Activated naive CD4-positive, alpha-beta T cell treated with anti-CD3 and anti-CD28 coated beads, Interleukin-2, amount 50 U/mL, for 24 hours (primary cell): Measurements from ENCODE around the gene SFTPB.
"Not testable (repeated sequence)": the region's sequence is repeated elsewhere in the genome, so short reads cannot be mapped to it uniquely, and the experiment has no call there.

Experiments
- H3K27ac Mint-ChIP-seq: one replicate; pipeline ENCODE4 v1.8.0; 2021; ENCODE audit warnings: mild to moderate bottlenecking, mixed read lengths
- H3K27me3 Mint-ChIP-seq: one replicate; pipeline ENCODE4 v1.8.0; 2021; ENCODE audit warnings: mixed read lengths
- H3K36me3 Mint-ChIP-seq: one replicate; pipeline ENCODE4 v1.8.0; 2021; ENCODE audit warnings: mixed read lengths
- H3K4me1 Mint-ChIP-seq: one replicate; pipeline ENCODE4 v1.8.0; 2021; ENCODE audit warnings: mixed read lengths
- H3K4me3 Mint-ChIP-seq: one replicate; pipeline ENCODE4 v1.8.0; 2021; ENCODE audit warnings: mild to moderate bottlenecking, mixed read lengths
- H3K9me3 Mint-ChIP-seq: one replicate; pipeline ENCODE4 v1.8.0; 2021; ENCODE audit warnings: mixed read lengths

SFTPB gene

DNA sequence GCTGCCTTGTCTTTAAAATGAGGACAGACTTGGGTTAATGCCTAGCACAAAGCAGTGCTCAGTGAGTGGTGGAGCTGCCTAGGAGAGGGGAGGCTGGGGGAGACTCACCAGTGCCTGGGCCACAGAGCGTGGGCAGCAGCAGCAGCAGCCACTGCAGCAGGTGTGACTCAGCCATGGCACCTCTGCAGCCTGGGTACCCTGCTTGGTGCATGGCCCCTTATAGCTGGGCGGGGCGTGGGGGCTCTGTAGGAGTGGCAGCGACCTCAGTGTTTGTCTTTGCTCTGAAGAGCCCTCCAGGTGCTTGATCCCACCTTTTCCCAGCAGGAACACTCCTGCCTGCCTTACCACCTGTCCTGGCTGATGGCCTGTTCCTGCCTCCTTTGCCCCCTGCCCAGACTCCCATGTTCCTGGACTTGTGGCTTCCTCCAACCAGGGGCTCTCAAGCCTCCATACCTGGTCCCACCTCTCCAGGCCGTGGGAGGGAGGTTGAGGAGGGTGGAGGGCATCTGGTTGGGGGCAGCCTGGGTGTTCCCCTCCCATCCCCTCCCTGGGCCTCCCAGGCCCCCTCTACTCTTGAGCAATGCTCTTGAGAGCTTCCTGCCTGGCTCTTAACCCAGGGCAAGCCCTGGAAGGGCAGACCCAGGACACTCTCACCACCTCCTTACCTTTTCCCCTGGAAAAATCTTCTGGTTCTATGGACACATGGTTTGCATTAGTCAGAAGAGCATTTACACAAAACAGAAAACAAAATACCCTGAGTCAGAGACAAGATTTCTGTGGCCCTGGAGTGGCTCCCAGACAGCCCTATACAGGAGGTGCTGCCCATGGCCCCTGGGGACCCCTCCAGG lies at the start of gene SFTPB:
Gene SFTPB, minus strand, starts transcription at position 191 of the 848 bp plus-strand sequence. Its CDS starts 16 bp downstream, at position 175.
- Mint-ChIP-seq H3K9me3 (no peaks in the 10 kb centered on the region), H3K4me1 (no peaks in the 10 kb centered on the region), H3K4me3 (no peak within 1 kb of the TSS), H3K27ac (no peak within 1 kb of the TSS), H3K36me3 (no peaks in the 10 kb centered on the region), H3K27me3 (no peaks in the 10 kb centered on the region)

DNA sequence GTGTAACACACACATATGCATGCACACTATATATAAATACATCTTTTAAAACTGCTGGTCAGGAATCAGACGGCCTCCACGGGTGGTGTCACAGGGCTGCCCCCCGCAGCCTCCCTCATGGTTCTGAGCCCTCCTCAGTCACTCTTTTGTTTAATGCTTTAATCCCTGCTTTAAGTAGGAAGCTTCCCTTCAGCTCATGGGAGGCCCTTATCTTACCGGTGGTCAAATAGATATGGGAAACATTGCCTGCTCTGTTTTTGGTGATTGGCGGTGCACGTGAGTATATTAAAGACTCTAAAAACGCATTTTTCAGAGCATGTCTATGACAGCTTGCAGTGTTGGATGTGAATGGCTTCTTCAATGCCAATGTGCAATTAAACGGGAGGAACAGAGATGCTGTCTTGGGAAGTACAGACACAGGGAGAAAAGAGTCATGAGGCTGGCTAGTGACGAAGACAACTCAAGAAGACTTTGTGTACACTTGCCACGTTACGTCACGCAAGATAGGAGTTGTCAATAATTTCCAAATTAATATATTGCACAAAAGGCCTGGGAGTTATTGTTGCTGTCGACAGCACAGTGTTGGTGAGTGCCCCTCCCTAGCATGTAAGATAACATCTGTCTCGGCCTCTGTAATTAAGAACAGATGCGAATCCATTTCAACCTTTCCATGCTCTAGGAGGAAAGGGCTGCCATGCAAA lies 49.5 kb upstream of the SFTPB start:
- H3K4me1 Mint-ChIP-seq = peaks cover 5% of the 10 kb centered on the region

DNA sequence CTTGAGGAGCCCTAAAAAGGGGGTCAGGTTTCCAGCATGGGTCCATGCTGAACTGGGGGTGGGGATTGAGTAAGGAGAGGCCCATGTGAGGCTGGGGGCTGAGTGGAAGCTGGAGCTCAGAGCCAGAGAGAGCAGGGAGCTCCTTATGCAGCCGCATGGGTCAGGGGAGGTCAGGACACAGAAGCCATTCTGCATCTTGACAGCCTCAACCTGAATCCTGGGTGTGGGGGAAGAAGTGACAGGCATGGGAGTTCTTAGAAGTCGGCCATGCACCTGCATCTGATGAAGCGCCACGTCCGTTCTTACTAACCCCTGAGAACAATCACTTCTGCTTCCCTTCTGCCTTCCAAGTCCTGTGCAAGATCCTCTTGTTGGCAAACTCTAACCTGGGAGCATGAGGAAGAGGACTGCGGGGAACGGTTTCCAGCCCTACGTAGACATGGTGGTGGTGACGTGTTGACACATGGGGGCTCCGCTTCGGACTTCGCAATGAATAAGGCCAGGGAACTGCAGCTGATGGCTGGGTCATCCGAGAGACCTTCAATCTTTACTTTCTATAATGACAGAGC lies 48.4 kb upstream of the SFTPB start:
- peaks cover 5% of the 10 kb centered on the region for H3K4me1 Mint-ChIP-seq
- no peak overlapping the region for H3K4me3 Mint-ChIP-seq
- H3K27ac Mint-ChIP-seq = no peak overlapping the region
- no peaks in the 10 kb centered on the region for H3K36me3 Mint-ChIP-seq
- H3K9me3 Mint-ChIP-seq = no peaks in the 10 kb centered on the region
- no peaks in the 10 kb centered on the region for H3K27me3 Mint-ChIP-seq

More for the DNA sequence above, 49.5 kb upstream of the SFTPB start:
- Mint-ChIP-seq H3K36me3 (no peaks in the 10 kb centered on the region), H3K9me3 (no peaks in the 10 kb centered on the region), H3K4me3 (no peak overlapping the region), H3K27me3 (no peaks in the 10 kb centered on the region), H3K27ac (no peak overlapping the region)

DNA sequence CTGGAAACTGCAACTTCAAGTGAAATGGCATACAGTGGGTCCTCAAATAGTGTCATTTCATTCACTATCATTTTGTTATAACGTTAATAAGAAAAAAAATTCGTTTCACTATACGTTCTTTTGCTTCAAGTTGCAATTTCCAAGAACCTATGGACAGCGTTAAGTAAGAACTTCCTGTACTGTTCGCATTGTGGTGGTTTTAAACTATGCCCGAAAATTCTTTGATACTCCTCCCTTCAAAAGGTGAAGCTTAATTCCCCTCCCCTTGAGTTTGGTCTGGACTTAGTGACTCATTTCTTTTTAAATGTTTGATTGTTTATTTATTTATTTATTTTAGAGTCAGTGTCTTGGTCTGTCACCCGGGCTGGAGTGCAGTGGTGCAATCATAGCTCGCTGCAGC lies 46.8 kb upstream of the SFTPB start:
- Mint-ChIP-seq H3K36me3 (no peaks in the 10 kb centered on the region), H3K4me1 (peaks cover 5% of the 10 kb centered on the region), H3K27ac (no peak overlapping the region), H3K27me3 (no peaks in the 10 kb centered on the region), H3K4me3 (no peak overlapping the region), H3K9me3 (no peaks in the 10 kb centered on the region)

DNA sequence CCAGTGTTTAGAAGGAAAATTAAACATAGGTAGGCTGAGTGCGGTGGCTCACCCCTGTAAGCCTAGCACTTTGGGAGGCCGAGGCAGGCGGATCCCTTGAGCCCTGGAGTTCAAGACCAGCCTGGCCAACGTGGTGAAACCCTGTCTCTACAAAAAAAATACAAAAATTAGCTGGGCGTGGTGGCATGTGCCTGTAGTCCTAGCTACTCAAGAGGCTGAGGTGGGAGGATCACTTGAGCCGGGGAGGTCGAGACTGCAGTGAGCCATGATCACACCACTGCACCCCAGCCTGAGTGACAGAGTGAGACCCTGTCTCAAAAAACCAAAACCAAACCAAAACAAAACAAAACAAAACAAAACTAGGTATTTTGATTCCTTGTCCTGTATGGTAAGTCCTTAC lies 46.4 kb upstream of the SFTPB start:
- H3K27ac Mint-ChIP-seq, H3K36me3 Mint-ChIP-seq, H3K4me1 Mint-ChIP-seq, H3K27me3 Mint-ChIP-seq, H3K9me3 Mint-ChIP-seq, H3K4me3 Mint-ChIP-seq: not testable (repeated sequence)

DNA sequence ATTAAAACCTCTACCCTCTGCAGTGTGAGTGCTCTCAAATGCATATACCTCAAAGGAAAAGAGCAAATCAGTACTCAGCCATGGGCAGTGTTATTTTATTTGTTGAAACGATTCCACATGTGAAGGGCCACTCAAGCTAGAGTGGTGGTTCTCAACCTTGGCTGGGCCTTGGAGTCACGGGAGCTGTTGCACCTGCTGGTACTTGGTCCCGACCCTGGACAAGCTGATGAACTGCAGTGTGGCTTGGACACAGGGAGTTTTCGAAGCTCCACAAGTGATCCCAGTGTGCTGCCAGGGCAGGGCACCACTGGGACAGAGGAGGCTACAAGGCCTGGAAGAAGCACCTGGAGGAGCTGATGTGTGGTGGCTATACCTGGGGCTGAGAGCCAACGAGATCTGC lies 45.8 kb upstream of the SFTPB start:
- Mint-ChIP-seq H3K27ac (no peak overlapping the region), H3K27me3 (no peaks in the 10 kb centered on the region), H3K4me1 (peaks cover 5% of the 10 kb centered on the region), H3K36me3 (no peaks in the 10 kb centered on the region), H3K4me3 (no peak overlapping the region), H3K9me3 (no peaks in the 10 kb centered on the region)

DNA sequence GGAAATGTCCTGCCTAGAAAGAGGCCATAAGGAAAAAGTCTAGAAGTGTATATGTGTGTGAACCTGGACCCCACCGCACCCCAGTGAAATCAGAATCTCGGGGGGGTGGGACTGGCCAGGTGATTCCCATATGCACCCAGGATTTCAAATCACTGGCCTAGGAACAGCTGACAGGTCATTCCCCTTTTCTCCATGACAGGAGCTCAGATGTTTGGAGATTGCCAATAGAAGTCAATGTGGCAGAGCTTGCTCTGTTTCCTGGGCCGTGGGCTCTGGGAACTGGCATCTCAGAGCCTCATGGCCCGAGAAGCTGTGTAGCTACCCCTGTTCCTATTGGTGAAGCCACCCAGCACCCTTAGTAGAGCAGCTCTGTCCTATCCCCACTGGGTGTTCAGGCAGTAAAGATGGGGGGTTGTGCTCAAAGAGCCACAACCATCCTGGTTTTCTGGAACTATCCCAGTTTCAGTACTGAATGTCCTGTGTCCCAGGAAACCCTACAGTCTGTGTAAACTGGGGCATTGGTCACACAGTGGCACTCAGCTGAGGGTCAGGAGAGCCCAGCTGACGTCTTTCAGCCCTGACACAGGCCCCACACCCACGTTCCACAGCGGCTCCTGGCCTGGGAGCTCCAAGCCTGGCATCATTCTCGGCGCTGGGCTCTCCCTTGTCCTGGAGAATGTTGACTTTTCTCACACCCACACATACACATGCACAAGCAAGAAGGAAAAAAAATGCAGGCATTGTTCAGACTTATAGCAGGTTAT lies 45.0 kb upstream of the SFTPB start:
- no peak overlapping the region for H3K4me3 Mint-ChIP-seq
- no peaks in the 10 kb centered on the region for H3K36me3 Mint-ChIP-seq
- H3K4me1 Mint-ChIP-seq = peaks cover 5% of the 10 kb centered on the region
- H3K27ac Mint-ChIP-seq = no peak overlapping the region
- H3K27me3 Mint-ChIP-seq = no peaks in the 10 kb centered on the region
- H3K9me3 Mint-ChIP-seq = no peaks in the 10 kb centered on the region

DNA sequence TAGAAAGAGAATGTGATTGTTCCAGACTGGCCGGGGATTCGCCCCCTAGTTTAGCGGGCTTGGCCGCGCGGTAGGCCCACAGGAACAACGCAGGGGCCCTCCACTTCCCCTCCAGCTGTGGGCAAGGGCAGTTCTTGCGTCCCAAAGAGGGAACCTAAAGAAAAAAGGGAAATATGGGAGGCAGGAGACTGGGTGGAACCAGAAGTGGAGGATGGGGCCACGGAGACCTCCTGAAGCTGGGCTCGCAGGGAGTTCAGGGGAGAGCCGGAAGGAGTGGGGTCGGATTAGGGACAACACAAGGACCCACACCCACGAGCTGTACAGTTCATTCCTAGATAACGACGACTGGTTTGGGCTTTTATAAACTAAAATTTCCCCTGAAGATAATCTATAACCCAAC lies 44.3 kb upstream of the SFTPB start:
- Mint-ChIP-seq H3K4me1 (peaks cover 5% of the 10 kb centered on the region), H3K27me3 (peaks cover 2% of the 10 kb centered on the region)

DNA sequence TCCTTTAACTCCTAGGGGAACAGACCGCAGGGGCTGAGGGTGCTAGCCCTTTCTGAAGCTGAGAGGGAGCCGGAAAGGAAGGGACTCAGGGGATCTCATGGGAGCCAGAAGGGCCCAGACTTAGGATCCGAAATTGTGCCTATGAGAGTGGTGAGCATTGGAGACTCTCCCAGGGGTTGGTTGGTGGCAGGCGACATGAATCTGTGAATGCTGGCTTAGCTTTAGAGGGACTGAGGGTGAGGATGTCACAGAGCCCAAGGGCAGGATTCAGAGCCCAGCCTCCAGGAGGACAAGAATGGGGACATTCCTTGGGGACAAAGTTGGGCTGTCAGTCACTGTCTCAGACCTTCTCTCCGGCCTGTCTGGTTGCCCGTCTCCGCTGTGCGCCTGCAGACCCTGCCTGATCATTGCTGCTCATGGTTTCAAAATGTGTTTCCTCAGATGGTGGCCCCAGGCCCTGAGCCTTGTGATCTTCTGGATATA lies 43.6 kb upstream of the SFTPB start:
- Mint-ChIP-seq H3K27ac (no peak overlapping the region), H3K4me3 (no peak overlapping the region), H3K27me3 (peaks cover 3% of the 10 kb centered on the region), H3K4me1 (peaks cover 9% of the 10 kb centered on the region), H3K9me3 (no peaks in the 10 kb centered on the region), H3K36me3 (no peaks in the 10 kb centered on the region)

More for the DNA sequence above, 44.3 kb upstream of the SFTPB start:
- Mint-ChIP-seq H3K9me3 (no peaks in the 10 kb centered on the region), H3K27ac (no peak overlapping the region), H3K4me3 (no peak overlapping the region), H3K36me3 (no peaks in the 10 kb centered on the region)

DNA sequence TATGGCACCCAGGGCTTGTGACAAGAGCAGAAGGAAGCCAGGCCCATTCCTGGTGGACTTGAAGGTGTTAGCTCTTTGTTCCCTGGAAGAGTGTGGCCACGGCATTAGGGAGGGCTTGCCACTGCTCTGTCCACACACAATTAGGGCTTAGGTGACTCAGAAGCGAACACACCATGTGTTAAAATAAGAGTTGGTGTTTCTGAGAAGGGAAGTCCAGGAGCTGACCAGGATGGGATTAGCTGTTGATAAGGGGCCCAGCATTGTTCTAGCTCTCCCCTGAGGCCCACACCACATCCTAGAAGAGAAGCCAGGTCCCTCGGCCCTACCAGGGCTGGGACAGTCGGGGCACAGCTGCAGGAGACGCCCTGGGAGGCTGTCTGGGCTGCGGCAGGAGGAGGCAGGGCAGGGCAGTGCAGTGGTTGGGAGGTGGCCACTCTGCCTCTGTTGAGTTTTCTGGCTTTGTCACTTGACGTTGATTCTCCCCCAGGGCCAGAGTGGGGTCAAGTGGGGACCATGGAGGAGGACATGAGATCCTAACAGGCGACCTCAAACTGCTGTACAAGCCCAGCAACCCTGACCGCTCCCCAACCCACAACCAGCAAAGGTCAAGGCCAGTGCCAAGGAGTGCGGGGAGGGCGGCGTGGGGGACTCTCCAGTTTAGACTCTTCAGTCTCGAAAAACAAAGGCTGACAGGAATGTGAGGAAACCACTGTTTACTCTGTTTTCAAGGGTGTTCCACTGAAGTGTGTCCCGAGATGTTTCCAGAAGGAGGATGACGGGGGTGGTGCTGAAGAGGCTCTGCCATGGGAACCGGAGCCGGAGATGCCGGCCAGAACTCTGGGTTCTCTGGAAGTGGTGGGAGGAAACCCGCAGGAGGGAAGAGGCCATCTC lies 42.9 kb upstream of the SFTPB start:
- no peaks in the 10 kb centered on the region for H3K36me3 Mint-ChIP-seq
- H3K4me3 Mint-ChIP-seq = no peak overlapping the region
- H3K27me3 Mint-ChIP-seq = peaks cover 3% of the 10 kb centered on the region
- H3K9me3 Mint-ChIP-seq = no peaks in the 10 kb centered on the region
- no peak overlapping the region for H3K27ac Mint-ChIP-seq
- H3K4me1 Mint-ChIP-seq = peaks cover 9% of the 10 kb centered on the region

DNA sequence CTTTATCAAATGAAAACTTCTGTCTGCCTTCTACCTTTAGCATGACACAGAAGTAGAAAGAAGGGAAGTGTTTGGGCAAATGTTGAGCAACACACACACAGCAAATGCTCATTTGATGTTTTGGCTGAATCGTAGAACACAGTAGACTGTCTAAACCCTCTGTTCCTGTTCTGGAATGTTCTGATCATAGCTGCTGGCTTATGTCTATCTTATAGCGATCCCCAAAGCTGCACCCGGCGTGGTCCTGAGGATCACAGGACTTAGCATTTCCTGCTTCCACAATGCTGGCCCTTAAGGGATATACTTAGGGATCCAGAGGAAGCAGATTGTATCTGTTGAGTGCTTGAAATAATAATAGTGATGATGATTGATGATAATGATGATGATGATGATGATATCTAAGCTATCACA lies 41.4 kb upstream of the SFTPB start:
- peaks cover 3% of the 10 kb centered on the region for H3K27me3 Mint-ChIP-seq
- no peaks in the 10 kb centered on the region for H3K9me3 Mint-ChIP-seq
- no peaks in the 10 kb centered on the region for H3K36me3 Mint-ChIP-seq
- no peak overlapping the region for H3K27ac Mint-ChIP-seq
- peaks cover 12% of the 10 kb centered on the region for H3K4me1 Mint-ChIP-seq
- H3K4me3 Mint-ChIP-seq = no peak overlapping the region

DNA sequence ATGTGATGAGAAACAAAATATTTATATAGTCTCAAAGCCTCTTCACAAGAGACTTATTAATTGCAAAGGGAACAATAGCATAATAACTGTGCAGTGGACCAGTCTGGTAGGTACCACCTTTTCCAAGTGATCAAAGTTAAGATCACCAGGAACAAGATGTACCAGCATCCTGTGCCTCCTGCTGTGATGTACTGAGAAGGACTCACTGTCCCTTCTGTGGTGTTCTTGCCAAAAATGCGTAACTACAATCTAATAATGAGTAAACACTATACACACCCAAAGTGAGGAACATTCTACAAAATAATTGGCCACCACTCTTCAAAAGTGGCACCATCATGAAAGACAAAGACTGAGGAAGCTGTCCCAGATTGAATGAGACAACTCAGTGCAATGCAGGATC lies 40.6 kb upstream of the SFTPB start:
- Mint-ChIP-seq H3K4me3 (no peak overlapping the region), H3K9me3 (no peaks in the 10 kb centered on the region), H3K27me3 (peaks cover 3% of the 10 kb centered on the region), H3K4me1 (peaks cover 11% of the 10 kb centered on the region), H3K27ac (no peak overlapping the region), H3K36me3 (no peaks in the 10 kb centered on the region)

DNA sequence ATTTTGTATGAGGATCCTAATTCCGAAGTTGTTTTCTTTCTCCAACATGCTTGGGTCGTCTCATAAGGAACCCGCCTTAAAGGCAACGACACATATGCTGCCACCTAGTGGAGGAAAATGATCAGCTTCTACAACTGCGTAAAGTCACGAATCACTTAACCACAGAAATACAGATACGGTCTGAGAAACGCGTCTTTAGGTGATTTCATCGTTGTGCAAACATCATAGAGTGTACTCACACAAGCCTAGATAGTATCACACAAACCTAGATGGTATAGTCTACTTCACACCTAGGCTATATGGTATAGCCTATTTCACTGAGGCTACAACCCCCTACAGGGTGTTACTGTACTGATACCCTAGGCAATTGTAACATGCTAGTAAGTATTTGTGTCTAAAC lies 39.3 kb upstream of the SFTPB start:
- H3K36me3 Mint-ChIP-seq = no peaks in the 10 kb centered on the region
- H3K4me3 Mint-ChIP-seq = no peak overlapping the region
- peaks cover 21% of the 10 kb centered on the region for H3K4me1 Mint-ChIP-seq
- H3K27me3 Mint-ChIP-seq = peaks cover 3% of the 10 kb centered on the region
- H3K27ac Mint-ChIP-seq = no peak overlapping the region
- H3K9me3 Mint-ChIP-seq = no peaks in the 10 kb centered on the region

DNA sequence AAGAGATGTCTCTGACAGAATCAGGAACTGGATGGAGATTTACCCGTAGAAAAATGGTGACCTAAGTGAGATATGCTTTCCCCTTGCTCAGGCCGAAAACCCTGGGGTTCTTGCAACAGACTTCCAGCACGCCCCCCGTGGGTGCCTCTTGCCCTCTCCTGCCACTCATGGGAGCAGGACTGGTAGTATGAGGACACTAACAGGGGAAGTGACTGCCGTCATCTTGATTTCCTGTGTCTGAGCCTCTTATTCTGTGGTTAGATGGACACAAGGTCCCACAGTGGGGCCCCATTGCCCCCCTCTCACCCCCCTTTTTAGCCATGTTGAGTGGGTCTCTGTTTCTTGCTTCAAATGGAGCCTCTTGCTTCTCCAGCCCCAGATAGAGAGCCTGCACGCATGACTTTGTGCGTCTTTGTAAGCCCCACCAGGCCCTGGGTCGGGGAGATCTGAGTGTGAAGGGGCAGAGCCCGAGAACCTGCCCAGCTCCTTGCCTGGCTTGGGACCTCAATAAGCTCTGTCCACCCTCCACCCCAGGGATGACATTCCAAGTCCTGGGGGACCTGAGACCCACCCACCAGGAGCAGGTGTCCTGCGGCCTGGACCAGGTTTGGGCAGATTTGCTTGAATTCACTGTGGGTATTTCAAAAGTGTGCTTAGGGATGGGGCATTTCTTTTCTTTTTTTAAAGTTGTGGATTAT lies 38.7 kb upstream of the SFTPB start:
- peaks cover 27% of the 10 kb centered on the region for H3K4me1 Mint-ChIP-seq
- H3K36me3 Mint-ChIP-seq = no peaks in the 10 kb centered on the region
- H3K9me3 Mint-ChIP-seq = no peaks in the 10 kb centered on the region
- no peak overlapping the region for H3K27ac Mint-ChIP-seq
- peaks cover 3% of the 10 kb centered on the region for H3K27me3 Mint-ChIP-seq
- H3K4me3 Mint-ChIP-seq = no peak overlapping the region
